ENCODE measurements around the gene BHLHE23. TPM values are rescaled to one million over a fixed set of nuclear protein-coding genes. Genes with fewer than 3 reads are reported as not detected.

The BHLHE23 gene
- total RNA-seq, 4 donors from 2014 or later, result not detected

DNA sequence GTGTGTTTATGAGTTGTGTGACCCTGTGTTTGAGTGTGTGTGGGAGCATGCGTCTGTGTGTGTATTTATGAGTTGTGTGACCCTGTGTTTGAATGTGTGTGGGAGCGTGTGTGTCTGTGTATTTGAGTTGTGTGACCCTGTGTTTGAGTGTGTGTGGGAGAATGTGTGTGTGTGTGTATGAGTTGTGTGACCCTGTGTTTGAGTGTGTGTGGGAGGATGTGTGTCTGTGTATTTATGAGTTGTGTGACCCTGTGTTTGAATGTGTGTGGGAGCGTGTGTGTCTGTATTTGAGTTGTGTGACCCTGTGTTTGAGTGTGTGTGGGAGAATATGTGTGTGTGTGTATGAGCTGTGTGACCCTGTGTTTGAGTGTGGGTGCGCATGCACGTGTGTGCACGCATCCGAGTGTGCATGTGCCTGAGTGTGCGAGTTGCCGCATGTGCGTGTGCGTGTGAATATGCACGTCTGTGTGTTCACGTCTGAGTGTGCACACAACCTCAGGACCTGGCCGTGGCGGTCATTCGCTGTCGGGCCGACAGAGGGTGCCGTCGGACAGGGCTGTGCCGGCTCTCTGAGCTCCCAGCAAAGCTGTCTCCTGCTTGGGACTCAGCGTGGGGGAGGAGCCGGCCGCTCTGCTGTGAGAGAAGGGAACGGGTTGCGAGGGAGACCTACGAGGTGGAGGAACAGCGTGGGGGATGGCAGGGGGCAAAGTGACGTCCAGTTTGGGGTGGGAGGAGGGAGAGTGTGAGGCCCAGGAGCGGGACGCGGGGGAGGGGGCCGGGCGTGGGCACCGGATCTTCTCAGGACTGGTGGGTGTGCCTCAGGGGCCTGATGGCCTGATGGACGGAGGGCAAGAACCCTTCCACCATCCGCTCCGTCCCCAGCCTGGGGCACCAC is 34.6 kb downstream of the BHLHE23 start:
- H3K36me3 ChIP-seq, result no peaks in the 10 kb centered on the region

DNA sequence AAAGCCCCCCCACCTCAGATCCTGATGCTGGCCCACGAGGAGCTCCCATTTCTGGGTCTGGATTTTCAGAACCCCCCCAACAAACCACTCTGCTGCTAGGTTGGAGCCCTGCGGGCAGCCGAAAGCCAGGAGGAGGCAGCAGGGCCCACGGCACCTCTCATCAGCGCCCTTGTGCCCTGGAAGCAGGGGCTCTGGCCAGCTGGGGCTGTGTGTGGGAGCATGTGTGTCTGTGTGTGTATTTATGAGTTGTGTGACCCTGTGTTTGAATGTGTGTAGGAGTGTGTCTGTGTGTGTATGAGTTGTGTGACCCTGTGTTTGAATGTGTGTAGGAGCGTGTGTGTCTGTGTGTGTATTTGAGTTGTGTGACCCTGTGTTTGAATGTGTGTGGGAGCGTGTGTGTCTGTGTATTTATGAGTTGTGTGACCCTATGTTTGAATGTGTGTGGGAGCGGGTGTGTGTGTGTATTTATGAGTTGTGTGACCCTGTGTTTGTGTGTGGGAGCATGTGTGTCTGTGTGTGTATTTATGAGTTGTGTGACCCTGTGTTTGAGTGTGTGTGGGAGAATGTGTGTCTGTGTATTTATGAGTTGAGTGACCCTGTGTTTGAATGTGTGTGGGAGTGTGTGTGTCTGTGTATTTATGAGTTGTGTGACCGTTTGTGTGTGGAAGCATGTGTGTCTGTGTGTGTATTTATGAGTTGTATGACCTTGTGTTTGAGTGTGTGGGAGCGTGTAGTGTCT is 35.4 kb downstream of the BHLHE23 start:
- TF ChIP-seq EP300 (IDR thresholded peaks at IDR 0.05) (no peak), POLR2A (IDR thresholded peaks at IDR 0.05) (no peak)
- TF ChIP-seq, protein P1, sequence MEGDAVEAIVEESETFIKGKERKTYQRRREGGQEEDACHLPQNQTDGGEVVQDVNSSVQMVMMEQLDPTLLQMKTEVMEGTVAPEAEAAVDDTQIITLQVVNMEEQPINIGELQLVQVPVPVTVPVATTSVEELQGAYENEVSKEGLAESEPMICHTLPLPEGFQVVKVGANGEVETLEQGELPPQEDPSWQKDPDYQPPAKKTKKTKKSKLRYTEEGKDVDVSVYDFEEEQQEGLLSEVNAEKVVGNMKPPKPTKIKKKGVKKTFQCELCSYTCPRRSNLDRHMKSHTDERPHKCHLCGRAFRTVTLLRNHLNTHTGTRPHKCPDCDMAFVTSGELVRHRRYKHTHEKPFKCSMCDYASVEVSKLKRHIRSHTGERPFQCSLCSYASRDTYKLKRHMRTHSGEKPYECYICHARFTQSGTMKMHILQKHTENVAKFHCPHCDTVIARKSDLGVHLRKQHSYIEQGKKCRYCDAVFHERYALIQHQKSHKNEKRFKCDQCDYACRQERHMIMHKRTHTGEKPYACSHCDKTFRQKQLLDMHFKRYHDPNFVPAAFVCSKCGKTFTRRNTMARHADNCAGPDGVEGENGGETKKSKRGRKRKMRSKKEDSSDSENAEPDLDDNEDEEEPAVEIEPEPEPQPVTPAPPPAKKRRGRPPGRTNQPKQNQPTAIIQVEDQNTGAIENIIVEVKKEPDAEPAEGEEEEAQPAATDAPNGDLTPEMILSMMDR (IDR thresholded peaks at IDR 0.05), result no peak
- H3K27ac ChIP-seq, result no peak overlapping the region
- no peak for DNase-seq (ENCODE audit: low spot score in 2 of 2)
- no peaks in the 10 kb centered on the region for H3K9me3 ChIP-seq
- H3K27me3 ChIP-seq, result peaks cover 2 to 71% of the 10 kb centered on the region in 2 donors
- peaks cover 0 to 19% (median 6%) of the 10 kb centered on the region in 4 donors for H3K4me1 ChIP-seq
- no peak overlapping the region for H3K4me3 ChIP-seq
- WGBS, 2 donors, result 54 to 62% methylated on average over 10 of the region's 10 CpGs
- no peaks in the 10 kb centered on the region for H3K36me3 ChIP-seq

More for the DNA sequence above, 34.6 kb downstream of the BHLHE23 start:
- WGBS, 2 donors, result 7% methylated on average over 14 to 35 of the region's 38 CpGs
- DNase-seq (ENCODE audit: low spot score in 2 of 2), result peak; percentile 80 to 88
- no peaks in the 10 kb centered on the region for H3K9me3 ChIP-seq
- H3K4me1 ChIP-seq, result peaks cover 0 to 19% (median 6%) of the 10 kb centered on the region in 4 donors
- H3K27me3 ChIP-seq, result peaks cover 2 to 79% of the 10 kb centered on the region in 2 donors
- TF ChIP-seq EP300 (IDR thresholded peaks at IDR 0.05) (no peak), POLR2A (IDR thresholded peaks at IDR 0.05) (no peak)
- TF ChIP-seq, protein P1 (IDR thresholded peaks at IDR 0.05), result peak; percentile 86 to 96 (median 90)
- peak overlapping the region in 1 of 4 donors; percentile 36 for H3K4me3 ChIP-seq
- no peak overlapping the region for H3K27ac ChIP-seq

- Histone ChIP-seq H3K4me1 (peaks cover 0 to 19% (median 6%) of the 10 kb centered on the region in 4 donors), H3K27ac (no peak overlapping the region), H3K9me3 (no peaks in the 10 kb centered on the region), H3K36me3 (peaks cover 0 to under 1% (median 0%) of the 10 kb centered on the region in 3 donors), H3K27me3 (peaks cover 2 to 62% of the 10 kb centered on the region in 2 donors), H3K4me3 (no peak overlapping the region)
- WGBS, 2 donors, result 41 to 55% methylated on average over 11 to 17 of the region's 33 CpGs
- DNase-seq (ENCODE audit: low spot score in 2 of 2), result no peak
- TF ChIP-seq POLR2A (IDR thresholded peaks at IDR 0.05) (no peak), EP300 (IDR thresholded peaks at IDR 0.05) (no peak)
- TF ChIP-seq, protein P1 (IDR thresholded peaks at IDR 0.05), result no peak
Observed at GRCh38 chr20:62970307-62971210, 36.2 kb downstream of the BHLHE23 start.

DNA sequence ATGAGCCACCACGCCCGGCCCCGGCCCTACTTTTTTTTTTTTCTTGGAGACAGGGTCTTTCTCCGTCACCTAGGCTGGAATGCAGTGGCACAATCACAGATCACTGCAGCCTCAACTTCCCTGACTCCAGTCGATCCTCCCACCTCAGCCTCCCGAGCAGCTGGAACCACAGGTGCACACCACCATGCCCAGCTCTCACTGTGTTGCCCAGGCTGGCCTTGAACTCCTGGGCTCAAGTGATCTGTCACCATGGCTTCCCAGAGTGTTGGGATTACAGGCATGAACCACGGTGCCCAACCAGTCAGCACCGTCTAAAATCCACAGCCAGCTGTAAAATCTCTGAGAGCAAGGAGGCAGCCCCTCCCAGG is 36.8 kb downstream of the BHLHE23 start:
- no peak overlapping the region for H3K27ac ChIP-seq
- TF ChIP-seq, protein P1 (IDR thresholded peaks at IDR 0.05), result no peak
- TF ChIP-seq POLR2A (IDR thresholded peaks at IDR 0.05) (no peak), EP300 (IDR thresholded peaks at IDR 0.05) (no peak)
- DNase-seq (ENCODE audit: low spot score in 2 of 2), result no peak
- 83 to 85% methylated on average over 8 of the region's 8 CpGs for WGBS, 2 donors
- H3K9me3 ChIP-seq, result no peaks in the 10 kb centered on the region
- peaks cover 0 to 19% (median 6%) of the 10 kb centered on the region in 4 donors for H3K4me1 ChIP-seq
- H3K27me3 ChIP-seq, result peaks cover 2 to 56% of the 10 kb centered on the region in 2 donors
- no peak overlapping the region for H3K4me3 ChIP-seq
- H3K36me3 ChIP-seq, result peaks cover 0 to 7% (median 0%) of the 10 kb centered on the region in 3 donors

Data from tibial nerve (tissue), 4 donors.